Epithelial cell of proximal tubule (primary cell): ENCODE results near the gene BAAT. TPM values are rescaled to one million over a fixed set of nuclear protein-coding genes. Genes with fewer than 3 reads are reported as not detected.

Source experiments
- DNase-seq: peaks from one replicate; pipeline ENCODE4 v3.0.0-alpha.2; 2011; ENCODE audit warnings: low read depth
- H3K4me3 ChIP-seq: 2 replicates; pipeline ENCODE4 v1.5.1; 2011; ENCODE audit warnings: low read depth, mild to moderate bottlenecking, low read length
- total RNA-seq: library from RNA; depleted of rRNA; stranded (reverse); fragments of >200 nt; gene quantifications from 2 replicates; pipeline ENCODE4 v1.2.3, GENCODE V29; 2015
- TF ChIP-seq, protein P1 (sequence below): conservative IDR thresholded peaks from 2 replicates; pipeline ENCODE4 v1.5.1; 2012; ENCODE audit warnings: low read depth, mild to moderate bottlenecking, low read length

Gene BAAT
- total RNA-seq, 1 donor from 2014 or later: not detected

DNA sequence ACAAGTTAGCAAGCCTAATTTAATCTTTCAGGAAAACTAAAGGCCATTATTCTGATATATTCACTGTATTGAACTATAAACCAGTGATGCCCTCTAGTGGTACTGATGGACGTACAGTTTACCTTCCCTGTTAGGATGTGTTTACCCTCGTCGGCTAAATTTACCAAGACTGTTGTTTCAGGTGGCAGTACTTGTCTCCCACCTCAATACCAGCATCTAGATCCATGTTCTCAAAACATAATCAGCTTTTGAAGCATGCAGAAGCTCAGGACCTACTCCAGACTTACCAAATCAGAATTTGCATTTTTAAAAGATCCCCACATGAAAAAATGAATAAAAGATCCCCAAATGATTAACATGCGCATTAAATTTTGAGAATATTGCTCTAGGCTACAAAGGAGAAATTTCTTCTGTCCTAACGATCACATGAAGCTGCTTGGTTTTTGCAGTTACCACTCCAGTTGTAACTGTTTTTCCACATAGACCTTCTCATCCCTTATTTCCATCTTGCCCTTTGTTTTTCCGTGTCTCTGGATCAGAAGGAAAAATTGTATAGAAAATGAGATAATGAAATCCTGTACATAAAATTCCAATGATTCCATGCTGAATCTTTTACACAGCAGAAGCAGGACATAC lies 3.2 kb upstream of the BAAT start:
- TF ChIP-seq, protein P1, sequence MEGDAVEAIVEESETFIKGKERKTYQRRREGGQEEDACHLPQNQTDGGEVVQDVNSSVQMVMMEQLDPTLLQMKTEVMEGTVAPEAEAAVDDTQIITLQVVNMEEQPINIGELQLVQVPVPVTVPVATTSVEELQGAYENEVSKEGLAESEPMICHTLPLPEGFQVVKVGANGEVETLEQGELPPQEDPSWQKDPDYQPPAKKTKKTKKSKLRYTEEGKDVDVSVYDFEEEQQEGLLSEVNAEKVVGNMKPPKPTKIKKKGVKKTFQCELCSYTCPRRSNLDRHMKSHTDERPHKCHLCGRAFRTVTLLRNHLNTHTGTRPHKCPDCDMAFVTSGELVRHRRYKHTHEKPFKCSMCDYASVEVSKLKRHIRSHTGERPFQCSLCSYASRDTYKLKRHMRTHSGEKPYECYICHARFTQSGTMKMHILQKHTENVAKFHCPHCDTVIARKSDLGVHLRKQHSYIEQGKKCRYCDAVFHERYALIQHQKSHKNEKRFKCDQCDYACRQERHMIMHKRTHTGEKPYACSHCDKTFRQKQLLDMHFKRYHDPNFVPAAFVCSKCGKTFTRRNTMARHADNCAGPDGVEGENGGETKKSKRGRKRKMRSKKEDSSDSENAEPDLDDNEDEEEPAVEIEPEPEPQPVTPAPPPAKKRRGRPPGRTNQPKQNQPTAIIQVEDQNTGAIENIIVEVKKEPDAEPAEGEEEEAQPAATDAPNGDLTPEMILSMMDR: peak; percentile 72
- no peak overlapping the region for H3K4me3 ChIP-seq
- no peak for DNase-seq

DNA sequence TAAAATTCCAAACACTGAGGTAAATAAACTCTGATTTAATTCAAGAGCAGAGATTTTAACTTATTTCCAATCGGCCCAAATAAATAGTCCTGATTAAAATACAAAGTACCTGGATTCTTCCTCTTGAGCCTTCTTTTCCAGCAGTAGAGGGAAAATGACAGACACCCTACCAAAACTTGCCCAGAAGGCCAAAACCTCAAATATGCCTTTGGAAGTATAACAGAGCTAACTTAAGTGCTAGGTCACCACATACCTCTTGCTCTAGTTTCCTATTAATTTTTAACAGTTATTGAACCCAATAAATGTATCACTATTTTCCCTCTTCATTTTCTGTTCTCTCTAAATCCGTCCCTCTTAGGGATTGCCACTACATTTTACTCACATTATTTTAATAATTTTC lies 1.4 kb downstream of the BAAT start:
- DNase-seq: no peak
- TF ChIP-seq, protein P1: no peak
- no peak overlapping the region for H3K4me3 ChIP-seq

DNA sequence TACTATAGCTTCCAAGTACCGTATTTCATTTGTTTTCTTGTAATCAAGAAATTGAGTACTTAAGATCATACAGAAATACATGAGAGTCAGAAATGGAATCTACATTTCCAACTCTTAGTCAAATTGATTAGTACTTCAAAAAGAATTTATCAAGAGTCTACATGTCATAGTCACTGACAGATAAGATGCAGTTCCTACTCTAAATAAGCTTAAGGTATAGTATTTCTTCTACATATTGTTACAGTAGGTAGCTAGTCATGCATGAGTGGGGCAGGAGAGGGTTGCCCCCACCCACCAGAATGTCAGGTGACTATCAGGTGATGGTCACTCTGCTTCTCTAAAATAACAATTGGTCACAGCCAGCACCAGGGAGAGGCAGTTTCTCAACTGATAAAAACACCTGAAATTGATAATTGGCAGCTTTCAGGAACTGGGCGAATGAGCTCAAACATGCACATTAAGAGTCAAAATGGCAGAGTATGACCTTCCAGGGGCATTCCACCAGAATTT lies 2.9 kb downstream of the BAAT start:
- TF ChIP-seq, protein P1: no peak
- no peak overlapping the region for H3K4me3 ChIP-seq
- DNase-seq: no peak

DNA sequence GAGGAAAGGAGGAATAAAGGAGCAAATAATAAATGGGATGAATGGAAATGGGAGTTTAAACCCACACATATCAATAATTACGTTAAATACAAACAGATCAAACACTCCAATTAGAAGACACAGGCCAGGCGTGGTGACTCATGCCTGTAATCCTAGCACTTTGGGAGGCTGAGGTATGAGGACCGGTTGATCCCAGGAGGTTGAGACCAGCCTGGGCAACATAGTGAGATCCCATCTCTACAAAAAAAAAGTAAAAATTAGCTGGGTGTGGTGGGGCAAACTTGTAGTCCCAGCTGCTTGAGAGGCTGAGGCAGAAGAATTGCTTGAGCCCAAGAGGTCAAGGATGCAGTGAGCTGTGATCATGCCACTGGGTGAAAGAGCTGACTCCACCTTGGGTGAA lies 3.7 kb downstream of the BAAT start:
- TF ChIP-seq, protein P1: no peak
- DNase-seq: no peak
- H3K4me3 ChIP-seq: no peak overlapping the region

DNA sequence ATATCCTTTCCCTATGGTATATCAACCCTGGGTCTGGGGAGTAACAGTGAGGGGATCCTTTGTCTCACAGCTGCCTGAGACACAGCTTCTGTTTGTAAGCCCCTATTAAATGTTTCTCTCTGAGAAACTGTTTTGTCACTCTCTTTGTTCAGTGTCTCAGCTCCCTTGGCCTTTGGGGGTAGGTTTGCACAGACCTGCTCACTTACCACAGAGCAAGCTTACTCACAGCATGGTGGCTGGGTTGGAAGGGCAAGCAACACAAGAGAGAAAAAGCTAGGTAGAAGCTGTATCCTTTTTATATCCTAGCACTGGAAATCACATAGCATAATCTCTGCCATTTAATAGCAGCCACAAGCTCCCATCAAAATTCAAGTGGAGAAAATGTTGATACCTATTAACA lies 4.5 kb downstream of the BAAT start:
- DNase-seq: no peak
- TF ChIP-seq, protein P1: no peak

DNA sequence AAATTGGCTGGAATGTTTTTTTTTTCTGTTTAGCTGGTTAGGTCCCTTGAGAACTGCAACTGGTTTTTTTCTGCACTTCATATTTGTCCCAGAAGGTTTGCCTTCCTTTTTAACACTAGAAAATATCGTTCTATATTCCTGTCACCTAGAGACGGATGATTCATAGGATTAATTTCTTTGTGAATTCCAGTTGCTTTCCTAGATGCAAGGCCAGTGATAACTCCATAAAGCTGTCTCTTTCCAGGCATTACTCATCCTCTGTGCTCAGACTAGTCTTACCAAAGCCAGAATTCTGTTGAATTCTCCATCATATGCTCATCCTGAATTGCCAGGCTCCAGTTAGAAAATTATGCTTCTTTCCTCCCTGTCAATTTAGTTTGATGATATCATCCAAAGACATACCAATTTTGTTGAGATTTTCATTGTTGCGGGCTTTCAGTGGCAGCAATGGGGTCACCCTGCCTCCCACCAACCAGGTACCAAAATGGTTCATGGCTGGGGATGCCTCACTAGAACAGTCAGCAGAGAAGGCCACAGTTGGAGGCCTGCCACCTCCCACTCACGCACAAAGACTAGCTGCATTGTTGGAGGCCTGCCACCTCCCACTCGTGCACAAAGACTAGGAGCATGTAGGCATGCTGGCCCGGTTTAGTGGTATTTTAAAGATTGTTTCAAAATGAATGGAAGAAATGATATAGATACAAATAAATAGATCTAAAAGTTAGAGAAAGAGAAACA lies 8.5 kb downstream of the BAAT start:
- no peak for DNase-seq
- no peak overlapping the region for H3K4me3 ChIP-seq
- TF ChIP-seq, protein P1: no peak

More for the DNA sequence above, 4.5 kb downstream of the BAAT start:
- no peak overlapping the region for H3K4me3 ChIP-seq
